ENCODE measurements around the gene WDR5. TPM values are rescaled to one million over a fixed set of nuclear protein-coding genes. Genes with fewer than 3 reads are reported as not detected.

WDR5 gene
- total RNA-seq, 1 donor from 2014 or later: 29.3 TPM

GRCh38 chr9:134177624-134178393, 41.9 kb downstream of the WDR5 start:
- DNase-seq (ENCODE audit: extremely low spot score, unreplicated experiment): no peak
- H3K27ac Mint-ChIP-seq (ENCODE audit: unreplicated experiment): peak overlapping the region; percentile 89
- H3K36me3 Mint-ChIP-seq (ENCODE audit: unreplicated experiment): no peaks in the 10 kb centered on the region
- no peaks in the 10 kb centered on the region for H3K27me3 Mint-ChIP-seq (ENCODE audit: unreplicated experiment)
- H3K4me1 Mint-ChIP-seq (ENCODE audit: unreplicated experiment): peaks cover 64% of the 10 kb centered on the region
- no peak for TF ChIP-seq CTCF (IDR thresholded peaks at IDR 0.05)
- no peaks in the 10 kb centered on the region for H3K9me3 Mint-ChIP-seq (ENCODE audit: unreplicated experiment)
- H3K4me3 Mint-ChIP-seq (ENCODE audit: unreplicated experiment): no peak overlapping the region

GRCh38 chr9:134178394-134178767, 42.5 kb downstream of the WDR5 start:
- Mint-ChIP-seq H3K27me3 (ENCODE audit: unreplicated experiment) (no peaks in the 10 kb centered on the region), H3K9me3 (ENCODE audit: unreplicated experiment) (no peaks in the 10 kb centered on the region), H3K4me1 (ENCODE audit: unreplicated experiment) (peaks cover 64% of the 10 kb centered on the region), H3K4me3 (ENCODE audit: unreplicated experiment) (no peak overlapping the region), H3K36me3 (ENCODE audit: unreplicated experiment) (no peaks in the 10 kb centered on the region), H3K27ac (ENCODE audit: unreplicated experiment) (peak overlapping the region; percentile 89)
- no peak for TF ChIP-seq CTCF (IDR thresholded peaks at IDR 0.05)
- DNase-seq (ENCODE audit: extremely low spot score, unreplicated experiment): no peak

- no peak for TF ChIP-seq CTCF (IDR thresholded peaks at IDR 0.05)
- H3K9me3 Mint-ChIP-seq (ENCODE audit: unreplicated experiment): no peaks in the 10 kb centered on the region
- H3K4me3 Mint-ChIP-seq (ENCODE audit: unreplicated experiment): no peak overlapping the region
- peak; percentile 95 for DNase-seq (ENCODE audit: extremely low spot score, unreplicated experiment)
- no peaks in the 10 kb centered on the region for H3K36me3 Mint-ChIP-seq (ENCODE audit: unreplicated experiment)
- H3K27ac Mint-ChIP-seq (ENCODE audit: unreplicated experiment): peak overlapping the region; percentile 89
- no peaks in the 10 kb centered on the region for H3K27me3 Mint-ChIP-seq (ENCODE audit: unreplicated experiment)
- H3K4me1 Mint-ChIP-seq (ENCODE audit: unreplicated experiment): peaks cover 63% of the 10 kb centered on the region
These were observed 43.1 kb downstream of the WDR5 start for GRCh38 chr9:134178768-134179551.

GRCh38 chr9:134179595-134179917, 43.7 kb downstream of the WDR5 start:
- TF ChIP-seq CTCF (IDR thresholded peaks at IDR 0.05): no peak
- Mint-ChIP-seq H3K27ac (ENCODE audit: unreplicated experiment) (peak overlapping the region; percentile 89), H3K9me3 (ENCODE audit: unreplicated experiment) (no peaks in the 10 kb centered on the region), H3K27me3 (ENCODE audit: unreplicated experiment) (no peaks in the 10 kb centered on the region), H3K4me1 (ENCODE audit: unreplicated experiment) (peaks cover 57% of the 10 kb centered on the region), H3K4me3 (ENCODE audit: unreplicated experiment) (no peak overlapping the region), H3K36me3 (ENCODE audit: unreplicated experiment) (no peaks in the 10 kb centered on the region)
- DNase-seq (ENCODE audit: extremely low spot score, unreplicated experiment): no peak

Data from osteocyte (in vitro differentiated cells).